DOHH2 (cell line): Measurements from ENCODE around the gene NDUFB5.

Experiments
- H3F3A ChIP-seq: fragments of 200-600 bp; sonication (generic), shearing (Covaris generic); 2 replicates; pipeline ENCODE4 v1.6.0; 2016; ENCODE audit warnings: antibody characterized with exemption, mild to moderate bottlenecking; ENCODE audit not compliant: control insufficient read depth, insufficient read depth
- H3K27ac ChIP-seq: fragments of 200-600 bp; sonication (generic); 2 replicates; pipeline ENCODE4 v1.5.1; 2014; ENCODE audit warnings: low read depth, mild to moderate bottlenecking, low read length, moderate library complexity
- H3K27me3 ChIP-seq: fragments of 200-600 bp; sonication (generic); 2 replicates; pipeline ENCODE4 v1.6.1; 2014; ENCODE audit warnings: mild to moderate bottlenecking, low read length, mixed read lengths; ENCODE audit not compliant: control insufficient read depth
- H3K36me3 ChIP-seq: fragments of 200-600 bp; sonication (generic); 2 replicates; pipeline ENCODE4 v1.6.1; 2014; ENCODE audit warnings: mild to moderate bottlenecking, low read length, moderate library complexity, mixed read lengths; ENCODE audit not compliant: control insufficient read depth
- H3K4me1 ChIP-seq: fragments of 200-600 bp; sonication (generic); 2 replicates; pipeline ENCODE4 v1.6.1; 2014; ENCODE audit warnings: mild to moderate bottlenecking, low read length, mixed read lengths; ENCODE audit not compliant: control insufficient read depth
- H3K4me2 ChIP-seq: fragments of 200-600 bp; sonication (generic); 2 replicates; pipeline ENCODE4 v1.6.0; 2014; ENCODE audit warnings: mild to moderate bottlenecking, low read length, moderate library complexity
- H3K4me3 ChIP-seq: fragments of 200-600 bp; sonication (generic); 2 replicates; pipeline ENCODE4 v1.5.1; 2014; ENCODE audit warnings: mild to moderate bottlenecking, low read length, mixed read lengths
- H3K79me2 ChIP-seq: fragments of 200-600 bp; sonication (generic); 2 replicates; pipeline ENCODE4 v1.6.1; 2014; ENCODE audit warnings: mild to moderate bottlenecking, low read length, mixed read lengths; ENCODE audit not compliant: control insufficient read depth
- H3K9me2 ChIP-seq: fragments of 200-600 bp; sonication (generic); replicated peaks from 2 replicates; pipeline ENCODE4 v1.6.1; 2014; ENCODE audit warnings: mild to moderate bottlenecking, low read length, mixed read lengths; ENCODE audit not compliant: control insufficient read depth
- H3K9me3 ChIP-seq: fragments of 200-600 bp; sonication (generic); 2 replicates; pipeline ENCODE4 v1.6.1; 2014; ENCODE audit warnings: antibody characterized with exemption, low read length, mixed read lengths; ENCODE audit not compliant: control insufficient read depth, insufficient read depth
- H4K20me1 ChIP-seq: fragments of 200-600 bp; sonication (generic); 2 replicates; pipeline ENCODE4 v1.6.0; 2014; ENCODE audit warnings: low read depth, mild to moderate bottlenecking, antibody characterized with exemption, low read length, moderate library complexity; ENCODE audit not compliant: control insufficient read depth, insufficient read depth
- CTCF ChIP-seq: fragments of 200-600 bp; sonication (generic); IDR thresholded peaks from one replicate; pipeline ENCODE4 v1.5.1; 2014; ENCODE audit warnings: antibody characterized with exemption, mild to moderate bottlenecking, low read depth, low read length; ENCODE audit not compliant: poor library complexity, severe bottlenecking
- EZH2phosphoT487 ChIP-seq: fragments of 200-600 bp; sonication (generic); IDR thresholded peaks from 2 replicates; pipeline ENCODE4 v1.6.1; 2017; ENCODE audit warnings: borderline replicate concordance, mild to moderate bottlenecking, antibody characterized with exemption, low read length, moderate library complexity, mixed read lengths

Gene NDUFB5

GRCh38 chr3:179562591-179563270, 41.9 kb upstream of the NDUFB5 start, which contains the start of gene ACTL6A:
ACTL6A (plus strand) TSS chr3:179562926; CDS start chr3:179563093, 167 bp downstream.
- Histone ChIP-seq H3F3A (peaks cover 3% of the 10 kb centered on the region; the same call in 1 of the 2 replicates), H3K9me3 (no peaks in the 10 kb centered on the region), H3K36me3 (peaks cover 8% of the 10 kb centered on the region), H3K4me1 (peaks cover 29% of the 10 kb centered on the region), H3K4me2 (peak within 1 kb of the TSS; percentile 76), H3K27me3 (no peaks in the 10 kb centered on the region), H3K27ac (peak within 1 kb of the TSS; percentile 82), H3K4me3 (peak within 1 kb of the TSS; percentile 98), H4K20me1 (peaks cover 11% of the 10 kb centered on the region; the same call in 1 of the 2 replicates), H3K9me2 (no peaks in the 10 kb centered on the region), H3K79me2 (peaks cover 46% of the 10 kb centered on the region)
- TF ChIP-seq EZH2phosphoT487 (no peak), CTCF (no peak)

GRCh38 chr3:179563271-179563783, 41.3 kb upstream of the NDUFB5 start:
- Histone ChIP-seq H3K36me3 (peaks cover 9% of the 10 kb centered on the region), H3F3A (peaks cover 3% of the 10 kb centered on the region; the same call in 1 of the 2 replicates), H3K27me3 (no peaks in the 10 kb centered on the region), H3K4me1 (peaks cover 29% of the 10 kb centered on the region), H3K27ac (peak overlapping the region; percentile 82), H3K9me2 (no peaks in the 10 kb centered on the region), H3K9me3 (no peaks in the 10 kb centered on the region), H3K4me2 (peak overlapping the region; percentile 76), H4K20me1 (peaks cover 11% of the 10 kb centered on the region; the same call in 1 of the 2 replicates), H3K4me3 (peak overlapping the region; percentile 98), H3K79me2 (peaks cover 52% of the 10 kb centered on the region)
- TF ChIP-seq EZH2phosphoT487 (no peak), CTCF (peak; percentile 23)

- Histone ChIP-seq H3K9me2 (no peaks in the 10 kb centered on the region), H3K4me1 (peaks cover 29% of the 10 kb centered on the region), H3K4me2 (peak overlapping the region; percentile 39), H4K20me1 (peaks cover 11% of the 10 kb centered on the region; the same call in 1 of the 2 replicates), H3F3A (no peaks in the 10 kb centered on the region), H3K27ac (no peak overlapping the region), H3K27me3 (no peaks in the 10 kb centered on the region), H3K9me3 (no peaks in the 10 kb centered on the region), H3K4me3 (no peak overlapping the region), H3K36me3 (peaks cover 31% of the 10 kb centered on the region), H3K79me2 (peaks cover 71% of the 10 kb centered on the region)
- TF ChIP-seq EZH2phosphoT487, result no peak
- TF ChIP-seq CTCF, result no peak
Measured at GRCh38 chr3:179565496-179565895, 39.1 kb upstream of the NDUFB5 start.
